PC-9 (cell line): ENCODE data around the gene ATP6V0D1. TPM values are rescaled to one million over a fixed set of nuclear protein-coding genes. Genes with fewer than 3 reads are reported as not detected.
"Not testable (repeated sequence)": the region's sequence is repeated elsewhere in the genome, so short reads cannot be mapped to it uniquely, and the experiment has no call there.

Experiments used
- BruUV-seq: library from RNA; stranded (reverse); fragments of 400-500 nt; replicated peaks from 2 replicates; lab custom pipeline; 2021; lab: Mats Ljungman, UMichigan
- CTCF ChIA-PET: fragments of 300-600 bp; sonication (Branson Sonifier 250); formaldehyde crosslinking; loops from one replicate; lab custom pipeline; 2022; ENCODE audit warnings: antibody characterized with exemption; lab: Charles Lee
- POLR2A ChIA-PET: fragments of 300-600 bp; sonication (Branson Sonifier 250); formaldehyde crosslinking; loops from one replicate; lab custom pipeline; 2022; ENCODE audit warnings: antibody characterized with exemption; ENCODE audit not compliant: unreplicated experiment; lab: Charles Lee
- DNase-seq, 2 experiments: peaks; one replicate each; pipeline versions ENCODE4 v3.0.0 to v3.0.0-alpha.2; 2015 to 2022; ENCODE audit warnings: mixed read lengths in 1 of 2
- H2AFZ ChIP-seq: fragments of 200-600 bp; sonication (generic); 2 replicates; pipeline ENCODE4 v1.8.1; 2017; ENCODE audit warnings: antibody characterized with exemption
- H3F3A ChIP-seq: fragments of 200-600 bp; sonication (generic); 2 replicates; pipeline ENCODE4 v1.8.1; 2017; ENCODE audit warnings: antibody characterized with exemption, mild to moderate bottlenecking, low read depth; ENCODE audit not compliant: insufficient read depth
- H3K27ac ChIP-seq: fragments of 200-600 bp; sonication (generic); 2 replicates; pipeline ENCODE4 v1.6.1; 2016; ENCODE audit warnings: mixed run types
- H3K27me3 ChIP-seq: fragments of 200-600 bp; sonication (generic); 2 replicates; pipeline ENCODE4 v1.6.1; 2016; ENCODE audit warnings: low read depth, mixed run types; ENCODE audit not compliant: insufficient read depth
- H3K36me3 ChIP-seq: fragments of 200-600 bp; sonication (generic); 2 replicates; pipeline ENCODE4 v1.6.1; 2016; ENCODE audit warnings: low read depth, mixed run types
- H3K4me1 ChIP-seq: fragments of 200-600 bp; sonication (generic); replicated peaks from 2 replicates; pipeline ENCODE4 v1.6.1; 2016; ENCODE audit warnings: mixed run types; ENCODE audit not compliant: insufficient read depth
- H3K4me2 ChIP-seq: fragments of 200-600 bp; sonication (generic); 2 replicates; pipeline ENCODE4 v1.6.1; 2017; ENCODE audit warnings: mixed run types
- H3K4me3 ChIP-seq: fragments of 200-600 bp; sonication (generic); 2 replicates; pipeline ENCODE4 v1.6.1; 2016; ENCODE audit warnings: mixed run types
- H3K79me2 ChIP-seq: fragments of 200-600 bp; sonication (generic); 2 replicates; pipeline ENCODE4 v1.6.1; 2017; ENCODE audit warnings: low read depth, mixed run types
- H3K9me2 ChIP-seq: fragments of 200-600 bp; sonication (generic); 2 replicates; pipeline ENCODE4 v1.8.1; 2017; ENCODE audit warnings: mild to moderate bottlenecking; ENCODE audit not compliant: insufficient read depth
- H3K9me3 ChIP-seq: fragments of 200-600 bp; sonication (generic); 2 replicates; pipeline ENCODE4 v1.8.1; 2016; ENCODE audit warnings: low read depth; ENCODE audit not compliant: insufficient read depth
- H4K20me1 ChIP-seq: fragments of 200-600 bp; sonication (generic); 2 replicates; pipeline ENCODE4 v1.8.1; 2017; ENCODE audit not compliant: insufficient read depth
- CTCF ChIP-seq: fragments of 200-600 bp; sonication (generic); conservative IDR thresholded peaks from 2 replicates; pipeline ENCODE4 v1.6.1; 2017; ENCODE audit warnings: mixed run types, antibody characterized with exemption, mild to moderate bottlenecking, moderate library complexity
- EZH2 ChIP-seq: fragments of 200-600 bp; sonication (generic); IDR thresholded peaks from 2 replicates; pipeline ENCODE4 v1.8.0; 2017; ENCODE audit warnings: antibody characterized with exemption, low read depth
- intact Hi-C: fragments of 100-400 bp; cut with micrococcal nuclease; formaldehyde crosslinking; loops from one replicate; pipeline ENCODE4 v1.10.0; 2022; ENCODE audit not compliant: unreplicated experiment
- total RNA-seq: library from RNA; stranded (reverse); gene quantifications from 2 replicates; pipeline ENCODE4 v1.2.3, GENCODE V29; 2021

Gene ATP6V0D1
- total RNA-seq, 1 experiment from 2014 or later: 61.0 TPM

GRCh38 chr16:67517155-67517445 is 36.1 kb upstream of the ATP6V0D1 start:
- no peaks in the 10 kb centered on the region for H4K20me1 ChIP-seq
- DNase-seq: no peak
- H3K4me2 ChIP-seq: no peak overlapping the region
- ChIA-PET CTCF (interaction anchor here (0.5 to 0.6 kb wide), 2 partner anchors 38 to 74 kb away, joined by 3 to 4 read pairs; no protein-coding TSS in a partner anchor), POLR2A (interaction anchor here (0.6 kb wide), 1 partner anchor 404 kb away, joined by 14 read pairs; no protein-coding TSS in a partner anchor)
- H3K4me1 ChIP-seq: peaks cover 10% of the 10 kb centered on the region; the same call in 1 of the 2 replicates
- no peaks in the 10 kb centered on the region for H3K27me3 ChIP-seq
- no peak overlapping the region for H3K27ac ChIP-seq
- intact Hi-C loops: no loop called here
- no peaks in the 10 kb centered on the region for H3K36me3 ChIP-seq
- no peaks in the 10 kb centered on the region for H3K9me2 ChIP-seq
- TF ChIP-seq CTCF: no peak
- TF ChIP-seq EZH2: no peak
- no peaks in the 10 kb centered on the region for H3K9me3 ChIP-seq
- H3K79me2 ChIP-seq: no peaks in the 10 kb centered on the region
- peaks cover 9% of the 10 kb centered on the region; the same call in 1 of the 2 replicates for H3F3A ChIP-seq
- H3K4me3 ChIP-seq: no peak overlapping the region
- no TSS peak for BruUV-seq
- no peak overlapping the region for H2AFZ ChIP-seq

- Histone ChIP-seq H3K36me3 (no peaks in the 10 kb centered on the region), H3K27ac (no peak overlapping the region), H3K4me3 (no peak overlapping the region), H2AFZ (no peak overlapping the region), H3K9me2 (no peaks in the 10 kb centered on the region), H3K27me3 (no peaks in the 10 kb centered on the region), H3K4me1 (peaks cover 7% of the 10 kb centered on the region; the same call in 1 of the 2 replicates), H3K9me3 (no peaks in the 10 kb centered on the region), H3K79me2 (no peaks in the 10 kb centered on the region), H4K20me1 (no peaks in the 10 kb centered on the region), H3K4me2 (no peak overlapping the region), H3F3A (peaks cover 4% of the 10 kb centered on the region; the same call in 1 of the 2 replicates)
- BruUV-seq: no TSS peak
- no peak for TF ChIP-seq EZH2
- TF ChIP-seq CTCF: no peak
- intact Hi-C loops: no loop called here
- ChIA-PET CTCF (interaction anchor here (0.5 to 0.6 kb wide), 2 partner anchors 39 to 75 kb away, joined by 3 to 4 read pairs; no protein-coding TSS in a partner anchor), POLR2A (interaction anchor here (0.6 to 0.7 kb wide), 2 partner anchors 346 to 405 kb away, joined by 8 to 14 read pairs; no protein-coding TSS in a partner anchor)
- DNase-seq: no peak
Measured at GRCh38 chr16:67516296-67517154, 35.6 kb upstream of the ATP6V0D1 start.

DNA sequence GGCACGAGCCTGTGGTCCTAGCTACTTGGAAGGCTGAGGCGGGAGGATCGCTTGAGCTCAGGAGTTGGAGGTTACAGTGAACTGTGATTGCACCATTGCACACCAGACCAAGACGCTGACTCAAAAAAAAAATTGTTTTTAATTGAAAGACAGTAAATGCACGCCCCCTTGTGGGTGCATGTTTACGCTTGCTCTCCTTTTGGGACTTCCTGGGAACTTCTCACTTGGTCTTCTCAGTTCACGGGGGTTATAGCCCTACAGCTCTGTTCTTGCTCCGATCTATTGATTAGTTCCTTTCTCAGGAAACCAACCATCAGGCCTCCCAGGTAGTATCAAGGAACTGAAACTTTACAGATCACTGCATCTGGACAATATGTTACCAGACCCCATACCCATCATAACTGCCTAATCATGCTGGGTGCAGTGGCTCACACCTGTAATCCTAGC is 33.4 kb upstream of the ATP6V0D1 start:
- BruUV-seq: no TSS peak
- Histone ChIP-seq H3K9me3 (no peaks in the 10 kb centered on the region), H3K27me3 (no peaks in the 10 kb centered on the region), H3K4me2 (0 out of 2 replicates have a peak overlapping the region, but pooled peaks have one; percentile 15), H4K20me1 (no peaks in the 10 kb centered on the region), H3K79me2 (no peaks in the 10 kb centered on the region), H2AFZ (no peak overlapping the region), H3K36me3 (no peaks in the 10 kb centered on the region), H3K4me1 (peaks cover 7% of the 10 kb centered on the region; the same call in 1 of the 2 replicates), H3F3A (no peaks in the 10 kb centered on the region), H3K27ac (no peak overlapping the region), H3K4me3 (no peak overlapping the region), H3K9me2 (no peaks in the 10 kb centered on the region)
- ChIA-PET POLR2A (no interaction called here), CTCF (interaction anchor here (0.6 to 1.5 kb wide), 8 partner anchors 34 to 561 kb away, joined by 3 to 17 read pairs (median 4); partner anchors contain the start of genes ATP6V0D1, NRN1L and PLEKHG4)
- intact Hi-C loops: loop anchor here (1.0 to 2.0 kb wide), 2 partner anchors 20 to 568 kb away; no protein-coding TSS in a partner anchor
- DNase-seq: peak; percentile 65 to 73
- TF ChIP-seq CTCF (peak; percentile 78), EZH2 (no peak)

- BruUV-seq, POLR2A ChIA-PET: not testable (repeated sequence)
Measured at GRCh38 chr16:67513892-67514291, 32.9 kb upstream of the ATP6V0D1 start.

More at GRCh38 chr16:67513892-67514291, 32.9 kb upstream of the ATP6V0D1 start:
- H3K27me3 ChIP-seq, H3K27ac ChIP-seq, H3K9me2 ChIP-seq, H3K4me3 ChIP-seq, H3K9me3 ChIP-seq, H3K79me2 ChIP-seq, DNase-seq, H3F3A ChIP-seq, H3K4me1 ChIP-seq, H4K20me1 ChIP-seq, H3K36me3 ChIP-seq, H3K4me2 ChIP-seq, H2AFZ ChIP-seq: not testable (repeated sequence)
- CTCF ChIA-PET: interaction anchor here (0.7 to 1.5 kb wide), 5 partner anchors 15 to 99 kb away, joined by 3 to 17 read pairs (median 3); partner anchors contain the start of gene ATP6V0D1
- intact Hi-C loops: loop anchor here (1.0 to 2.0 kb wide), 2 partner anchors 20 to 567 kb away; no protein-coding TSS in a partner anchor
